ENCODE measurements around the gene VIPR1.

Gene VIPR1

GRCh38 chr3:42493798-42494151 lies 8.7 kb upstream of the VIPR1 start:
- POLR2A ChIA-PET, result interaction anchor here (0.6 kb wide), 1 partner anchor 11 kb away, joined by 5 read pairs; no protein-coding TSS in a partner anchor
- no peaks in the 10 kb centered on the region for H3K9me3 ChIP-seq (ENCODE audit: control insufficient read depth, insufficient read depth, low read depth, low read length)
- TF ChIP-seq ZNF404 (tag by site-specific recombination; IDR thresholded peaks at IDR 0.05) (no peak), ZNF26 (tag by site-specific recombination; IDR thresholded peaks at IDR 0.05) (no peak), MEIS1 (CRISPR knock-in tag; IDR thresholded peaks at IDR 0.05; ENCODE audit: borderline replicate concordance) (no peak), SP7 (tag by site-specific recombination; IDR thresholded peaks at IDR 0.05) (no peak), ZNF692 (tag by site-specific recombination; IDR thresholded peaks at IDR 0.05) (no peak), ZNF266 (tag by site-specific recombination; IDR thresholded peaks at IDR 0.05; ENCODE audit: low read depth) (no peak), RBAK (tag by site-specific recombination; IDR thresholded peaks at IDR 0.05) (no peak), ZNF610 (tag by site-specific recombination; IDR thresholded peaks at IDR 0.05; ENCODE audit: borderline replicate concordance) (no peak), ZBTB7A (tag by site-specific recombination; IDR thresholded peaks at IDR 0.05; ENCODE audit: low read depth) (no peak), ZNF514 (tag by site-specific recombination; IDR thresholded peaks at IDR 0.05) (no peak), ZNF776 (tag by site-specific recombination; IDR thresholded peaks at IDR 0.05; ENCODE audit: borderline replicate concordance) (no peak), ZBTB49 (tag by site-specific recombination; IDR thresholded peaks at IDR 0.05; ENCODE audit: low read depth) (no peak), BCL11A (tag by site-specific recombination; IDR thresholded peaks at IDR 0.05; ENCODE audit: low read depth) (no peak), TCF7L2 (IDR thresholded peaks at IDR 0.05; ENCODE audit: borderline replicate concordance, low read depth, low read length) (no peak), ZBTB11 (tag by site-specific recombination; conservative IDR thresholded peaks at IDR 0.05; ENCODE audit: low read depth) (no peak), KLF7 (tag by site-specific recombination; IDR thresholded peaks at IDR 0.05; ENCODE audit: borderline replicate concordance) (no peak), ZNF704 (tag by site-specific recombination; IDR thresholded peaks at IDR 0.05) (no peak)
- H3K27ac ChIP-seq (ENCODE audit: extremely low read depth, low read depth, low read length), result no peak overlapping the region
- no peaks in the 10 kb centered on the region for H3K4me1 ChIP-seq (ENCODE audit: control insufficient read depth, insufficient read depth, low read length)
- CTCF ChIA-PET, result interaction anchor here (0.6 kb wide), 2 partner anchors 42 to 377 kb away, joined by 3 to 4 read pairs; no protein-coding TSS in a partner anchor
- H3K4me3 ChIP-seq (ENCODE audit: low read depth, low read length), result no peak overlapping the region
- no peaks in the 10 kb centered on the region for H3K36me3 ChIP-seq (ENCODE audit: control insufficient read depth in 2 of 2, insufficient read depth in 1 of 2, low read length in 2 of 2)
